ENCODE results near the gene NANOS2. TPM values are rescaled to one million over a fixed set of nuclear protein-coding genes. Genes with fewer than 3 reads are reported as not detected.

The NANOS2 gene
- total RNA-seq, 2 experiments from 2014 or later = not detected

DNA sequence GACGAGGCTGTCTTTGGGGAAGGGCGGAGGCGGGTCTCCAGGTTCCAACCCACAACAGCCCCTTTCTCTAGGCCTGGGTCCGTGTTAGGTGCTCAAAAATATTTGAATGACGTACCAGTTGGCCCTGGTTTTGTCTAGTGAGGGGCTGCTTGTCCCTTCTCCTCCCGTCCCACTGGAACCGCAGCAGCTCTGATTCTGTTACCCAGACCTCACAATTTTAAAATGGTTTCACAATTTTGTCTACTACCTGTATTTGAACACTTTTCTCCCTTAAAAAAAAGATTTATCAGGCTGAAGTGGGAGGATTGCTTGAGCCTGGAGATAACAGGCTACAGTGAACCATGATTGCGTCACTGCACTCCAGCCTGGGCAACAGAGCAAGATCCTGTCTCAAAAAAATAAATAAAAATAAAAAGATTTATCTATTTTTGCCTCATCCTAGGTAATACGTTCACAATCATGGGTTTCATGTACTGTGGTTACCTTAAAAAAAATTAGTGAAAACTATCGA lies 27.3 kb downstream of the NANOS2 start:
- H3K36me3 ChIP-seq (ENCODE audit: insufficient read depth, low read length) = peaks cover 19% of the 10 kb centered on the region; the same call in 1 of the 2 replicates
- no peaks in the 10 kb centered on the region for H3K9me2 ChIP-seq (ENCODE audit: insufficient read depth, low read length)
- intact Hi-C loops (cut with micrococcal nuclease; ENCODE audit: unreplicated experiment) = loop anchor here (10.0 kb wide), 1 partner anchor 182 kb away; no protein-coding TSS in a partner anchor
- DNase-seq (ENCODE audit: low spot score) = no peak
- ChIA-PET CTCF (ENCODE audit: unreplicated experiment) (no interaction called here), POLR2A (no interaction called here)
- peak overlapping the region; percentile 95 for H3K4me2 ChIP-seq (ENCODE audit: low read length)
- TF ChIP-seq, protein P1, sequence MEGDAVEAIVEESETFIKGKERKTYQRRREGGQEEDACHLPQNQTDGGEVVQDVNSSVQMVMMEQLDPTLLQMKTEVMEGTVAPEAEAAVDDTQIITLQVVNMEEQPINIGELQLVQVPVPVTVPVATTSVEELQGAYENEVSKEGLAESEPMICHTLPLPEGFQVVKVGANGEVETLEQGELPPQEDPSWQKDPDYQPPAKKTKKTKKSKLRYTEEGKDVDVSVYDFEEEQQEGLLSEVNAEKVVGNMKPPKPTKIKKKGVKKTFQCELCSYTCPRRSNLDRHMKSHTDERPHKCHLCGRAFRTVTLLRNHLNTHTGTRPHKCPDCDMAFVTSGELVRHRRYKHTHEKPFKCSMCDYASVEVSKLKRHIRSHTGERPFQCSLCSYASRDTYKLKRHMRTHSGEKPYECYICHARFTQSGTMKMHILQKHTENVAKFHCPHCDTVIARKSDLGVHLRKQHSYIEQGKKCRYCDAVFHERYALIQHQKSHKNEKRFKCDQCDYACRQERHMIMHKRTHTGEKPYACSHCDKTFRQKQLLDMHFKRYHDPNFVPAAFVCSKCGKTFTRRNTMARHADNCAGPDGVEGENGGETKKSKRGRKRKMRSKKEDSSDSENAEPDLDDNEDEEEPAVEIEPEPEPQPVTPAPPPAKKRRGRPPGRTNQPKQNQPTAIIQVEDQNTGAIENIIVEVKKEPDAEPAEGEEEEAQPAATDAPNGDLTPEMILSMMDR (conservative IDR thresholded peaks at IDR 0.05; ENCODE audit: low read length) = no peak
- H3K27ac ChIP-seq (ENCODE audit: low read depth, low read length, poor library complexity, severe bottlenecking) = peak overlapping the region; percentile 75
- no peaks in the 10 kb centered on the region for H3K9me3 ChIP-seq (ENCODE audit: low read length)
- H3K4me3 ChIP-seq (ENCODE audit: low read depth, low read length, poor library complexity, severe bottlenecking) = peak overlapping the region; percentile 98
- peaks cover 35% of the 10 kb centered on the region for H3K4me1 ChIP-seq (ENCODE audit: insufficient read depth, low read length, poor library complexity, severe bottlenecking)
- TSS peak; percentile 93 for BruUV-seq (replicated peaks)
- H4K20me1 ChIP-seq (ENCODE audit: insufficient read depth, low read length) = no peaks in the 10 kb centered on the region
- peaks cover 18% of the 10 kb centered on the region; the same call in 1 of the 2 replicates for H3K79me2 ChIP-seq (ENCODE audit: insufficient read depth, low read depth, low read length)
- peak overlapping the region; percentile 53 for H2AFZ ChIP-seq (ENCODE audit: low read length)

DNA sequence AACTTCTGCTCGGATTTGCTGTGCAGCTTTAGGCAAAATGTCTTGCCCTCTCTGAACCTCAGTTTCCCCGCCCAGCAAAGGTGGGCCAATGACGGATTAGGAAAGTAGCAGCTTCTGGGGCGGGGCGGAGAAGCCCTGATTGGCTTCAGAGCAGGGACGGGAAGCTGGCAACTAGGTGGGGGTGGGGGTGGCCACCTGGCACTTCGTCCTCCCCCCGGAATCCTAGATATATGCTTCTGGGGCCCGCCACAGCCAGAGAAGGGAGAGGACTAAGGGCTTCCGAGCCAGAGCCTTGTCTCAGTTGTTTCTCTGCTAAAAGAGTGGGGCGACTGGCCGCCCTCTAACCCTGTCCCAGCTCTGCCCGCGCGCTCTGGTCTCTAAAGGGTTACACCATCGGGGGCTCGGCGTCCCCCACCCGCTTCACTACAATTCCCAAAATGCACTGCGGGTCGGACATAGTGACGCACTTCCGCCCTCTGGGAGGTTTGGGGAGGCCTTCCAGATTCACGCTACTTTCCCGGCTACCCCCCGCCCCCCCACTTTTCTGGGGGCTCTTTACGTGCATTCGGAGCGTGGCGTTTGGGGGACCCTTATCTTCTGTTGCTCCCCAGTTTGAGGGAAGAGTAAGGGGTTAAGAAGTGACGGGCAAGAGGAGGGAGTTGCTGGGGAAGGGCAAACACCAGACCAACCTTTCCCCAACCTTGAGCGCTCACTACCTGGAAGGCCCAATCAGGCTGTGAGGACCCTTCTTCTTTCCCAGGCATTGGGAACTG lies 28.0 kb downstream of the NANOS2 start:
- peak overlapping the region; percentile 75 for H3K27ac ChIP-seq (ENCODE audit: low read depth, low read length, poor library complexity, severe bottlenecking)
- H2AFZ ChIP-seq (ENCODE audit: low read length) = peak overlapping the region; percentile 53
- peak overlapping the region; percentile 95 for H3K4me2 ChIP-seq (ENCODE audit: low read length)
- H3K9me3 ChIP-seq (ENCODE audit: low read length) = no peaks in the 10 kb centered on the region
- TF ChIP-seq, protein P1 (conservative IDR thresholded peaks at IDR 0.05; ENCODE audit: low read length) = no peak
- TF ChIP-seq EZH2phosphoT487 (IDR thresholded peaks at IDR 0.05; ENCODE audit: borderline replicate concordance, low read depth, low read length) = no peak
- H3K4me1 ChIP-seq (ENCODE audit: insufficient read depth, low read length, poor library complexity, severe bottlenecking) = peaks cover 40% of the 10 kb centered on the region
- intact Hi-C loops (cut with micrococcal nuclease; ENCODE audit: unreplicated experiment) = loop anchor here (10.0 kb wide), 1 partner anchor 182 kb away; no protein-coding TSS in a partner anchor
- peak overlapping the region; percentile 98 for H3K4me3 ChIP-seq (ENCODE audit: low read depth, low read length, poor library complexity, severe bottlenecking)
- no TSS peak for BruUV-seq (replicated peaks)
- peaks cover 19% of the 10 kb centered on the region; the same call in 1 of the 2 replicates for H3K36me3 ChIP-seq (ENCODE audit: insufficient read depth, low read length)
- DNase-seq (ENCODE audit: low spot score) = peak; percentile 94
- POLR2A ChIA-PET = interaction anchor here (0.6 kb wide), 3 partner anchors 29 to 384 kb away, joined by 3 to 4 read pairs (median 4); partner anchors contain the start of gene CCDC61
- H4K20me1 ChIP-seq (ENCODE audit: insufficient read depth, low read length) = no peaks in the 10 kb centered on the region
- CTCF ChIA-PET (ENCODE audit: unreplicated experiment) = no interaction called here
- peaks cover 18% of the 10 kb centered on the region; the same call in 1 of the 2 replicates for H3K79me2 ChIP-seq (ENCODE audit: insufficient read depth, low read depth, low read length)
- H3K9me2 ChIP-seq (ENCODE audit: insufficient read depth, low read length) = no peaks in the 10 kb centered on the region

Measured in OCI-LY7 (cell line).